Motor neuron (in vitro differentiated cells): ENCODE data around the gene ARF1. TPM values are rescaled to one million over a fixed set of nuclear protein-coding genes. Genes with fewer than 3 reads are reported as not detected.
A peak's percentile ranks its signal among the peaks of the same experiment; 100 is the strongest.

Experiments used
- ATAC-seq, 8 experiments: fragments of 200-7000 bp; cut with Tn5 transposase; replicated peaks in 6 of 8; 2 replicates each; pipeline ENCODE4 v1.8.0; 2021; ENCODE audit warnings: mild to moderate bottlenecking in 8 of 8, moderate library complexity in 8 of 8
- H3K27ac ChIP-seq, 2 donors: fragments of 250-450 bp; sonication (Bioruptor Pico); 2 replicates each; pipeline ENCODE4 v1.9.0; 2021; ENCODE audit warnings: antibody characterized with exemption in 2 of 2, mild to moderate bottlenecking in 2 of 2, moderate library complexity in 1 of 2
- H3K4me1 ChIP-seq, 2 donors: fragments of 250-450 bp; sonication (Bioruptor Pico); replicated peaks in 1 of 2; 2 replicates each; pipeline ENCODE4 v1.6.1; 2021; ENCODE audit warnings: antibody characterized with exemption in 2 of 2, mild to moderate bottlenecking in 2 of 2, moderate library complexity in 1 of 2
- H3K4me3 ChIP-seq, 5 donors: fragments of 250-450 bp; sonication (Bioruptor Pico); 2 replicates each; pipeline ENCODE4 v1.9.0; 2021; ENCODE audit warnings: antibody characterized with exemption in 5 of 5, mild to moderate bottlenecking in 5 of 5, moderate library complexity in 4 of 5
- WGBS, 10 experiments: fragments of 450-650 bp; shearing (Covaris generic); methylation state at CpG; one replicate each; pipeline ENCODE4 v1.0.0; 2022; 5-methylcytosine and 5-hydroxymethylcytosine counted together
- in situ Hi-C, 9 experiments: fragments of 400-800 bp; cut with MboI; loops; one replicate each; pipeline ENCODE4 v1.15.0; 2021; ENCODE audit warnings: low sequenced_read_pairs in 9 of 9, low pct_unique_long_range_greater_than_20kb in 2 of 9; ENCODE audit not compliant: unreplicated experiment in 9 of 9
- total RNA-seq, 8 experiments: library from RNA; unstranded; fragments of 300-600 nt; gene quantifications; 2 replicates each; pipeline versions ENCODE4 v1.2.3 to v1.2.4, GENCODE V29; 2022

Gene ARF1
- total RNA-seq, 8 experiments from 2014 or later, result 255 to 597 (median 339) TPM

DNA sequence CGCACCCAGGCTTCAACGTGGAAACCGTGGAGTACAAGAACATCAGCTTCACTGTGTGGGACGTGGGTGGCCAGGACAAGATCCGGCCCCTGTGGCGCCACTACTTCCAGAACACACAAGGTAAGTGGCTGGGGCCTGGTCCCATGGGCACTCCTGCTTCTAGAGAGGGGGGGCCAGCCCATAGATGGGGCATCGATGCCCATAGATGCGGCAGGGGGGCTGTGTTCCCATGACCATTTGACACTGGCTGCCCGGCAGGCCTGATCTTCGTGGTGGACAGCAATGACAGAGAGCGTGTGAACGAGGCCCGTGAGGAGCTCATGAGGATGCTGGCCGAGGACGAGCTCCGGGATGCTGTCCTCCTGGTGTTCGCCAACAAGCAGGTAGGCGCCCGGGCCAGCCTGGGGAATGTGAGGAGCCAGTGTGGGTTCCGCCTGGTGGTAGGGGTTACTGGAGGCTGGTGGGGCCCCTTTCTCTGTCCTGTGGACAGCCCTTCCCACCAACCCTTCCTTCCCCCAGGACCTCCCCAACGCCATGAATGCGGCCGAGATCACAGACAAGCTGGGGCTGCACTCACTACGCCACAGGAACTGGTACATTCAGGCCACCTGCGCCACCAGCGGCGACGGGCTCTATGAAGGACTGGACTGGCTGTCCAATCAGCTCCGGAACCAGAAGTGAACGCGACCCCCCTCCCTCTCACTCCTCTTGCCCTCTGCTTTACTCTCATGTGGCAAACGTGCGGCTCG lies 15.0 kb downstream of the ARF1 start:
- in situ Hi-C loops, result no loop called here
- H3K4me3 ChIP-seq, result no peak overlapping the region
- peak in 2 of 8 experiments; percentile 1 for ATAC-seq
- no peak overlapping the region for H3K27ac ChIP-seq
- WGBS, 10 experiments, result 67 to 100% (median 98%) methylated on average over 2 to 18 of the region's 34 CpGs; no CpG with 5 or more reads in 5 of the 10 experiments
- H3K4me1 ChIP-seq, result peaks cover 7% of the 10 kb centered on the region in 2 donors

DNA sequence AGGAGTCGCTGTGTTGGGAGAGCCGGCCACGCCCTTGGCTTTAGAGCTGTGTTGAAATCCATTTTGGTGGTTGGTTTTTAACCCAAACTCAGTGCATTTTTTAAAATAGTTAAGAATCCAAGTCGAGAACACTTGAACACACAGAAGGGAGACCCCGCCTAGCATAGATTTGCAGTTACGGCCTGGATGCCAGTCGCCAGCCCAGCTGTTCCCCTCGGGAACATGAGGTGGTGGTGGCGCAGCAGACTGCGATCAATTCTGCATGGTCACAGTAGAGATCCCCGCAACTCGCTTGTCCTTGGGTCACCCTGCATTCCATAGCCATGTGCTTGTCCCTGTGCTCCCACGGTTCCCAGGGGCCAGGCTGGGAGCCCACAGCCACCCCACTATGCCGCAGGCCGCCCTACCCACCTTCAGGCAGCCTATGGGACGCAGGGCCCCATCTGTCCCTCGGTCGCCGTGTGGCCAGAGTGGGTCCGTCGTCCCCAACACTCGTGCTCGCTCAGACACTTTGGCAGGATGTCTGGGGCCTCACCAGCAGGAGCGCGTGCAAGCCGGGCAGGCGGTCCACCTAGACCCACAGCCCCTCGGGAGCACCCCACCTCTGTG lies 15.9 kb downstream of the ARF1 start:
- Histone ChIP-seq H3K4me1 (peaks cover 7% of the 10 kb centered on the region in 2 donors), H3K4me3 (no peak overlapping the region), H3K27ac (no peak overlapping the region)
- in situ Hi-C loops, result no loop called here
- WGBS, 10 experiments, result 75 to 100% (median 95%) methylated on average over 1 to 24 of the region's 28 CpGs; no CpG with 5 or more reads in 1 of the 10 experiments
- no peak for ATAC-seq

DNA sequence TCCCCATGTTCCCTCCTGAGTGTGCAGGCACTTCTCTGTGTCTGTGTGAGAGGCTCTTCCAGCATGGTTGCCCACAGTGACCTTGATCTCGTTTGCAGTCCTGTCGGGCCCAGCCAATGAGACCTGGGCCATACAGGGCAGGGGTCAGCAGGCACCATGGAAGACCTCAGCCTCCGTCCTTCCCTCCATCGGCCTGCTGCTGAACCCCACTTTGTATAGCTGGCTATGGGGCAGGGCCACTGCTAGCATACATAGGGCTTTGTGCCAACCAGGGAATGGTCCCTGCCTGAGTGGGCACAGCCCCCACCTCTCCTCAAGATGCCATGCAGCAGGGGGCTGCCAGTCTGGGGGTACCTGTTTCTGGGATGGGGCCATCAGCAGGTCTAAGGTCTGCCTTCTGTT lies 16.8 kb downstream of the ARF1 start:
- Histone ChIP-seq H3K4me1 (peaks cover 7 to 14% of the 10 kb centered on the region in 2 donors), H3K27ac (no peak overlapping the region), H3K4me3 (no peak overlapping the region)
- no peak for ATAC-seq
- WGBS, 10 experiments, result 92 to 100% (median 98%) methylated on average over 1 to 4 of the region's 4 CpGs; no CpG with 5 or more reads in 6 of the 10 experiments
- in situ Hi-C loops, result no loop called here

DNA sequence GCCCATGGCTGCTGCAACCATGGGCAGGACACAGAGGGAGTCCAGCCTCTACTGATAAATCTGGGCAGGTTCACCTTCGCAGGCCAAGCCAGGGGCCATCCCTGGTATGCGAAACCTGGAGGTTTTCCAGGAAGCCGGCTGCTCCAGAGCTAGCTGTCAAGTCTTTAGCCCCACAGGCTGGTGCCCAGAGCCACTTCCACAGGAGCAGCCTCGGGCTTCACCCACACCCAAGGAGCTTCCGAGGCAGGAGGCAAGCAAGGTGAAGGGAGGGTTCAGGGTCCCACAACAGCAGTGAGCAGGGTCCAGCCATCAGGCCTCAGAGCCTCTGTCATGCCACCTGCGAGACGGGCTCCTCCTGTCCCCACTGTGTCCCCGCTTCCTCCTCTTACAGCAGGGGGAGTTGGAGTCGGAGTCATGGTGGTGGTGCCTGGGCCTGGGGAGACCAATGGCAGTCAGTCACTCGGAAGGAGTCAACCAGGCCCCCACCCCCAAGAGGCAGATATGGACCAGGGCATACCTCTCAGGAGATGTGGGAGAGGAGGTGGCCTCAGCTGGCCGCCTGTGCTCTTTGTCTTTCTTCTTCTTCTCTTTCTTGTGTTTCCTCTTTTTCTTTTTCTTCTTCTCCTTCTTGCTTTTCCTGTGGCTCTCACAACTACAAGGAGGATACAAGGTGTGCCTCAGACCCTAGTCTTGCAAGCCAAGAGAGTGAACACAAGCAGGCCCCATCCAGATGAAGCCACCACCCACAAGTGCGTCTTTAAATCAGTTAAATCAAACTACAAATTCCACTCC lies 18.5 kb downstream of the ARF1 start:
- H3K4me1 ChIP-seq, result peaks cover 7 to 14% of the 10 kb centered on the region in 2 donors
- peak overlapping the region in 3 of 5 donors; percentile 60 to 94 (median 75) for H3K4me3 ChIP-seq
- ATAC-seq, result no peak
- H3K27ac ChIP-seq, result no peak overlapping the region
- 28 to 100% (median 89%) methylated on average over 1 to 9 of the region's 12 CpGs; no CpG with 5 or more reads in 2 of the 10 experiments for WGBS, 10 experiments
- in situ Hi-C loops, result no loop called here

DNA sequence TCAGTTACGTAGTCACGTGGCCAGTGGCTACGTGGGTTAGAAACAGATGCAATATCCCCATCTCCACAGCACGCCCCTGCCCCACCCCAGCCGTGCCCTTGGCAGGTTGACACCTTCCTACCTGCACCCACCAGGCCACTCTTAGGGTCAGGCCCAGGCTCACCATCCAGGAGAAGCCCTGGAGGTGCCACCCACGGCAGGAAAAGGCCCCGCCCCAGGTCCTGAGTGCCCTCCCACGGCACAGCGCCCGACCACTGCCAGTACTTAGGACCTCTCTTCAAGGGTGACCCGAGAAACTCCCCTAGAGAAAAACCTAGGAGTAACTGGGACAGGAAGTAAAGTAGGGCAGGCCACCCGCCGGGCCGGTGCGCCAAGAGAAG lies 19.1 kb downstream of the ARF1 start:
- in situ Hi-C loops, result no loop called here
- Histone ChIP-seq H3K4me1 (peaks cover 7 to 14% of the 10 kb centered on the region in 2 donors), H3K4me3 (peak overlapping the region; percentile 60 to 94 (median 90)), H3K27ac (peak overlapping the region in 1 of 2 donors; percentile 92)
- WGBS, 10 experiments, result 20 to 90% (median 78%) methylated on average over 2 to 10 of the region's 15 CpGs; no CpG with 5 or more reads in 4 of the 10 experiments
- ATAC-seq, result no peak

DNA sequence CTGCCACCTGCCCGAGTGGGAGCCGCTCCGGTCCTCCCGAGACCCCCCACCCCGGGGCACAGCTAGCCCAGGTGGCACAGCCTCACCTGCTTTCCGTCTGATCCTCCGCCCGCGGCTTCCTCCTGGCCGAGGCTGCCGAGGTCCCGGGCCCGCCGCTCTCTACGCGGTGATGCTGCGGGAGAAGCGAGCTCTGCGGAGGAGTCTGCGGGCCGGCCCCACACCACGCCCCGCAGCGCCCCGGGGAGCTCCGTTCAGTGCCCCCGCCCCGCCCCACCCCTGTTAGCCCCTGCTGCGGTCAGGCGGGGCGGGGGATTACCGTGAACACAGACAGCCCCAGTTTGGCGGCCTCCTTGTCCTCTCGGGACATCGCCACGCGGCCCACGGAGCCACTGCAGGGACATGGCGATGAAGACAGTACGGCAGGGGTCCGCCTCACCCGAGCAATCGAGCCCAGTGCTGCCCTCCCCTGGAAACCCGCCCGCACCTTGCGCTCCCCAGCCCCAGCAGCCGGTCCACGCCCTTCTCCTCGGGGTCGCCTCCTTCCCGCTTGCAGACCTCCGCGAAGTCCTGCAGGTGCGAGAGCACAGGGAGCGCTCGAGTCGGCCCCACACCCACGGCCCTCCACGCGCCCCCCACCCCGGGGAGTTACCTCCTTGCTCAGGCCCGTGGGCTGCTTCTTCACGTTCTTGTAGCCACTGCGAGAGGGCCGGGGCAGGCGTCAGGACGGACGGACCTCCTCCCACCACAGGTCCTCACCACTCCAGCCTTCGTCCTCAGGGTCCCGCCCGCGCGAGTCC lies 19.7 kb downstream of the ARF1 start:
- ATAC-seq, result peak; percentile 16 to 55 (median 43)

DNA sequence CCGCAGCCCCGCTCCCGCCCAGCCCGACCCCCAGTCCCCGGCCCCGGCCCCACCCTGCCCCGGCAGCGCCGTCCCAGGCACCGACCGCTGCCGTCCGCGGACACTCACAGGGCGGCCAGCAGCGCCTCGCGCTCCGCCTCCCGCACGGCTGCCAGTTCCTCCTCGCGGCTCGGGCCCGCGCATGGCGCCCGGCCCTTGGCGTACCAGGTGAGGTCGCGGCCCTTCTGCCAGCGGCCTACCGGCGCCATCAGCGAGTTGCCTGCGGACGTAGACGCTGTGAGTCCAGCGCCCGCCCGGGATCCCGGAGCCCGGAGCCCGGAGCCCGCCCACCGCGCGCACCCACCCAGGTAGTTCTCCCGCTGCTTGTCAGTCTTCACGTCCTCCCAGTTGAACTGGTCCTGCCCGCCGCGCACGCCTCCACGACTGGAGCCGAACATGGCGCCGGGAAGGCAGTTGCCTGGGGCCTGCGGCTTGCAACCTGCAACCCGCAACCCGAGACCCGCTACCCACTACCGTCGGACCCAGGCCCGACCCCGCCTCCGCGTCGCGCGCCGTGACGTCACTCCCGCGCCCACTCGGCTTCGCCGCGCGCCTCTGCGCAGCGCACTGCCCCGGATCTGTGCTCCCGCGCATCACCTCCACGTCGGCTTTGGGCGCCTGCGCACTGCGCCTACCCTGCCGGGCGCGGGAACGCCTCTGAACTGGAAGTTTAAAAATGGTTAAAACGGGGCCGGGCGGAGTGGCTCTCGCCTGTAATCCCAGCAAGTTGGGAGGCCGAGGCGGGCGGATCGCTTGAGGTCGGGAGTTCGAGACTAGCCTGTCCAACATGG lies 20.5 kb downstream of the ARF1 start, which contains the start of gene C1orf35:
C1orf35 (minus strand) TSS at position 535 of the 830 bp plus-strand sequence; CDS start at position 437, 98 bp downstream.
- peaks cover 7 to 14% of the 10 kb centered on the region in 2 donors for H3K4me1 ChIP-seq
- in situ Hi-C loops, result no loop called here
- peak; percentile 72 to 87 (median 82) for ATAC-seq
- H3K27ac ChIP-seq, result peak within 1 kb of the TSS; percentile 82 to 92
- peak within 1 kb of the TSS; percentile 60 to 94 (median 90) for H3K4me3 ChIP-seq
- 0% methylated on average over 4 to 41 of the region's 104 CpGs; no CpG with 5 or more reads in 4 of the 10 experiments for WGBS, 10 experiments

More for the DNA sequence above, 19.7 kb downstream of the ARF1 start:
- peak overlapping the region; percentile 82 to 92 for H3K27ac ChIP-seq
- peak overlapping the region; percentile 60 to 94 (median 90) for H3K4me3 ChIP-seq
- in situ Hi-C loops, result no loop called here
- WGBS, 10 experiments, result 32% methylated on average over 5 of the region's 73 CpGs; no CpG with 5 or more reads in 9 of the 10 experiments
- peaks cover 7 to 14% of the 10 kb centered on the region in 2 donors for H3K4me1 ChIP-seq

DNA sequence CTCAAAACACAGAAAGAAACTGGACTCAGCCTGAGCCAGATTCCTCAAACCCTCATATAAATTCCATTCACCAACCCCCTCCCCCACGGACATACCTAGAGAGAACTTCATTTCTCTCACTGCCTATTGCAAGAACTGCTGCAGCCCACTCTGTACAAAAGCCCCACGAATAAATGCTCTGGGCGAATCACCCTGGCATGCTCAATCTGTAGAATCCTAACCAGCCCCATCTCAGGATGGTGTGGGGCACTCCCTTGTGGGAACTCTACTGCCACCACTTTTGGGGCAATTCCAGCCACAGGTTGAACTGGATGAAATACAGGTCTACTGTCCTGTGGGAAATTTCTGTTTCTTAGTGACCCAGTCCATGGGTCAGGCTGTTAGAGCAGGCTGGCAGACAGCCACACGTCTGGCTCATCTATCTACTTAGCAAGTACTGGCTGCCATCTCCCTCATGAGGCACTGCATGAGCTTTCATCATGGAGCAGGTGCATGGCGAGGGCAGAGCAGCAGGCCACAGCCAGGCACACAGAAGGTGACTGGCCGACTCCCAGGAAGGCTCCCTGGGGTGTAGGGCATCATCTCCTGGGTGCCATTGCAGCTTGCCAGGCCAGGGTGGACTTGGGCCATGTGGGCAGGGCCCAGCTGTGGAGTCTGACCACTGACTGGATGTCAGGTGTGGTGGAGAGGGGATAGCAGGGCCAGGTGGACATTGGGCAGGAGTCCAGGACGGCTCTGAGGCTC lies 22.2 kb downstream of the ARF1 start:
- in situ Hi-C loops, result no loop called here
- H3K27ac ChIP-seq, result no peak overlapping the region
- H3K4me3 ChIP-seq, result no peak overlapping the region
- WGBS, 10 experiments, result 22 to 100% (median 82%) methylated on average over 1 to 5 of the region's 7 CpGs; no CpG with 5 or more reads in 3 of the 10 experiments
- H3K4me1 ChIP-seq, result peaks cover 12 to 19% of the 10 kb centered on the region in 2 donors
- no peak for ATAC-seq

DNA sequence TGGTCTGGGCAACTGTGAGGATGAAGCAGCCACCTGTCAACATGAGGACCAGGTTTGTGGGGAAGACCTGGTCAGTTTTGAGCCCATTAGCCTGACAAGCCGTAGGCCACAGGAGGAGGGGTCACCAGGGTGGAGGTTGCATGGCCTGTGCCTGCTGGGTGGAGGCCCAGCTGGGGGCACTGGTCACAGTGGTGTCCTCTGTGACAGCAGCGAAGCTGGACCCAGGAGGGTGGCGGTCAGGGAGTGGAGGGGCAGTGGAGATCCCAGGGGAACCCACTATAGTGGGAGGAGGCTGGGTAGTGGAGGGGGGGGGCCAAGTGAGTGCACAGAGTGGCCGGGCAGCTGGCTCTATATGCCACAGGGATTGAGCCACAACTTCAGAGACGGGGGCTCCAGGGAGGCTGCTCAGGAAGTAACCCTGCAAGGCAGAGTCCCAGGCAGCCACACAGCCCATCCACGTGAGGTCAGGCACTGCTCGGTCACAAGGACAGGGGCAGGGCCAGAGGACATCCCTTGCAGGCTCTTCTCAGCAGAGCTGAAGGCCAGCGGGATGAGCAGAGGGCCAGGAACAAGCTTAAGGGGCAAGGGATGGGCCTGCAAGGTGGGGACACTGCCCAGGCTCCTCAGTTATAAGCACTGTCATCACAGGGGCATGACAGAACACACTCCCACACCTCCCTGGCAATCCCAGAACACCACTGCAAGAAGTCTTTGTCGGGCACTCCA lies 22.9 kb downstream of the ARF1 start:
- in situ Hi-C loops, result no loop called here
- 49 to 100% (median 93%) methylated on average over 1 to 4 of the region's 9 CpGs; no CpG with 5 or more reads in 4 of the 10 experiments for WGBS, 10 experiments
- no peak overlapping the region for H3K27ac ChIP-seq

DNA sequence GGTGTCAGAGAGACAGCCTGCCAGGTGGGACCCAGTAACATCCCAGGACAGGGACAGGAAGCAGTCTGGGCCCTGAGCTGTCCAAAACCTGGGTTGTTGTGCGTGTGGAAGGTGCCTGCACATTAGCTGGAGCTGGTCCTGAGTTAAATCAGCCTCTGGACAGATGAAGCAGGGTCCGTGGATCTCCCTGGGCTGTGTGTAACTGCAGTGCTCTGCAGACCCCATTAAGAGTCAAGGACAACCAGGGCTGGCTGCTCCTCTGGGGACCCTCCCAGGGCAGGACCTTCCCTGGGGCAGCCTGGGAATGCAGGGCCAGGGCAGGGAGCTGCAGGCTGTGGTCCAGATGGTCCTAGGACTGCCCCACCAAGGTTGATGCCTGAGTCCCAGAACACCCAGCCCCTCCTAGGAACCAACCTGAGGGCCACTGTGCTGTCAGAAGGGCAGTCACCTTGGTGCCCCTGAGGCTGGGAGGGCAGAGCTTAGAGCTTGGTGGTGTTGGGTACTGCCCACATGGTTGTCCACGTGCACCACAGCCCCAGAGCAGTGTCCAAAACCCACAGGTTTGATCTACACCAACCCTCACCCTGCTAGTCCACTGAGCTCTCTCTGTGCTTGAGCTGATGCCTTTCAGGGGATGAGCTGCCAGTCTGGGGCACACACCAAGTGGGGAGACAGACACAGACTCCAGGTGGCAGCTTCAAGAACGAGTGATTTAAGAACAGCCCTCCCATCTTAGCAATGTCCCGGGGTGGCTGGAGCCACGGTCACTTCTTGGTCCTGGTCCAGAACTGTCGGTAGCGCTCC lies 23.7 kb downstream of the ARF1 start:
- H3K4me1 ChIP-seq, result peaks cover 19 to 26% of the 10 kb centered on the region in 2 donors
- no peak for ATAC-seq
- in situ Hi-C loops, result no loop called here
- no peak overlapping the region for H3K27ac ChIP-seq
- 81 to 100% (median 86%) methylated on average over 1 to 7 of the region's 8 CpGs; no CpG with 5 or more reads in 4 of the 10 experiments for WGBS, 10 experiments
- no peak overlapping the region for H3K4me3 ChIP-seq

More for the DNA sequence above, 22.9 kb downstream of the ARF1 start:
- ATAC-seq, result no peak
- Histone ChIP-seq H3K4me3 (no peak overlapping the region), H3K4me1 (peaks cover 17 to 24% of the 10 kb centered on the region in 2 donors)
